ENCODE results near the gene ETFDH. TPM values are rescaled to one million over a fixed set of nuclear protein-coding genes. Genes with fewer than 3 reads are reported as not detected.

Gene ETFDH
- total and polyA plus RNA-seq, 2 experiments from 2014 or later: 15.6 to 21.7 TPM

DNA sequence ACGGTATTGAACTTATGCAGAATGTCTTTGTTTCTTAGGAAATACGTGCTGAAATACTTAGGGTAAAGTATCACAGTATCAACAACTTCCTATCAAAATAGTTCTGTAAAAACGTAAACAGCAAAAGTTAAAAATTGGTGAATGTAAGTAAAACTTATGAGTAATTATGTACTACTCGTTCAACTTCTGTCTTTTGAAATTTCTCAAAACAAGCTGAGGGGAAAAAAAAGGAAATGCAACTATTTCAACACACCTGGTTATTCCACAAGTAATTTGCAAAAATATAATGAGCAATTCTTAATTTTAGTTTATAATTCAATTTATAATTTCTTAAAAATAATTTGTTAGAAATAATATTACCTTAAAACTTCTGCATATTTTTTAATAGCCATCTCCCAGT is 42.8 kb downstream of the ETFDH start:
- no peak for DNase-seq (ENCODE audit: low read depth in 1 of 2, low spot score in 1 of 2)
- no peaks in the 10 kb centered on the region for H3K27me3 ChIP-seq
- TF ChIP-seq, protein P1, sequence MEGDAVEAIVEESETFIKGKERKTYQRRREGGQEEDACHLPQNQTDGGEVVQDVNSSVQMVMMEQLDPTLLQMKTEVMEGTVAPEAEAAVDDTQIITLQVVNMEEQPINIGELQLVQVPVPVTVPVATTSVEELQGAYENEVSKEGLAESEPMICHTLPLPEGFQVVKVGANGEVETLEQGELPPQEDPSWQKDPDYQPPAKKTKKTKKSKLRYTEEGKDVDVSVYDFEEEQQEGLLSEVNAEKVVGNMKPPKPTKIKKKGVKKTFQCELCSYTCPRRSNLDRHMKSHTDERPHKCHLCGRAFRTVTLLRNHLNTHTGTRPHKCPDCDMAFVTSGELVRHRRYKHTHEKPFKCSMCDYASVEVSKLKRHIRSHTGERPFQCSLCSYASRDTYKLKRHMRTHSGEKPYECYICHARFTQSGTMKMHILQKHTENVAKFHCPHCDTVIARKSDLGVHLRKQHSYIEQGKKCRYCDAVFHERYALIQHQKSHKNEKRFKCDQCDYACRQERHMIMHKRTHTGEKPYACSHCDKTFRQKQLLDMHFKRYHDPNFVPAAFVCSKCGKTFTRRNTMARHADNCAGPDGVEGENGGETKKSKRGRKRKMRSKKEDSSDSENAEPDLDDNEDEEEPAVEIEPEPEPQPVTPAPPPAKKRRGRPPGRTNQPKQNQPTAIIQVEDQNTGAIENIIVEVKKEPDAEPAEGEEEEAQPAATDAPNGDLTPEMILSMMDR (IDR thresholded peaks at IDR 0.05; ENCODE audit: low read depth, low read length): no peak
- no peak overlapping the region for H3K4me3 ChIP-seq
- H3K36me3 ChIP-seq: peaks cover 78% of the 10 kb centered on the region
- no peaks in the 10 kb centered on the region for H3K4me1 ChIP-seq (ENCODE audit: low read depth)
- no peak overlapping the region for H3K27ac ChIP-seq
- H3K9me3 ChIP-seq (ENCODE audit: low read depth): no peaks in the 10 kb centered on the region

DNA sequence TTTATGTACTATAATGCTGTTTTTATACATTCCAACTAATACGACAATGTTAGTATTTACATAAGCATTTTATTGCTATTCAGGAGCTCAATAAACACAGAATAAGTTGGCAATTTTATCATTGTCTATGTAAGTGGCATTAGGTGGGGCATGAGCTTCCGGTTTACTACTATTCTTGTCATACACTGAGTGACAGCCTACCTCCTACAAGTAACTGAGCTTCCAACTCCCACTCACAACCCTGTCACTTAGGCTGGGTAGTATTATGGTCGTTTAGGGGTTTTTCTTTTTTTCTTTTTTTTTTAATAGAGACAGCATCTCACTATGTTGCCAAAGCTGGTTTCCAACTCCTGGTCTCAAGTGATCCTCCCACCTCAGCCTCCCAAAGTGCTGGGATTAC is 43.7 kb downstream of the ETFDH start:
- no peak overlapping the region for H3K4me3 ChIP-seq
- no peak overlapping the region for H3K27ac ChIP-seq
- DNase-seq (ENCODE audit: low read depth in 1 of 2, low spot score in 1 of 2): no peak
- no peaks in the 10 kb centered on the region for H3K27me3 ChIP-seq
- peaks cover 75% of the 10 kb centered on the region for H3K36me3 ChIP-seq
- no peaks in the 10 kb centered on the region for H3K4me1 ChIP-seq (ENCODE audit: low read depth)
- TF ChIP-seq, protein P1 (IDR thresholded peaks at IDR 0.05; ENCODE audit: low read depth, low read length): no peak
- no peaks in the 10 kb centered on the region for H3K9me3 ChIP-seq (ENCODE audit: low read depth)

DNA sequence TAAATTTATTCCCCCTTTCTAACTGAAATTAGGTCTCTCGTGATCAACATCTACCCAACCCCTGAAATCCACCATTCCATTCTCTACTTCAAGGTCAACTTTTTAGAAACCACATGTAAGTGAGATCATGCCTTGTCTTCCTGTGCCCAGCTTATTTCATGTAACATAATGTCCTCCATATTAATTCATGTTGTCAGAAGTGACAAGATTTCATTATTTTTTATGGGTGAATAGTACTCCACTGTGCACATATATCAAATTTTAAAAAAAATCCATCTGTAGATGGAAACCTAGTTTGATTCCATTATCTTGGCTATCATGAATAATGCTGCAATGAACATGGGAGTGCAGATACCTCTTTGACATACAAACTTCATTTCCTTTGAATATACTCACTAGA is 49.6 kb downstream of the ETFDH start:
- Histone ChIP-seq H3K9me3 (ENCODE audit: low read depth) (no peaks in the 10 kb centered on the region), H3K36me3 (peaks cover 28% of the 10 kb centered on the region), H3K27ac (no peak overlapping the region), H3K27me3 (no peaks in the 10 kb centered on the region), H3K4me3 (no peak overlapping the region), H3K4me1 (ENCODE audit: low read depth) (peaks cover 5% of the 10 kb centered on the region)
- DNase-seq (ENCODE audit: low read depth in 1 of 2, low spot score in 1 of 2): no peak
- TF ChIP-seq, protein P1 (IDR thresholded peaks at IDR 0.05; ENCODE audit: low read depth, low read length): no peak

DNA sequence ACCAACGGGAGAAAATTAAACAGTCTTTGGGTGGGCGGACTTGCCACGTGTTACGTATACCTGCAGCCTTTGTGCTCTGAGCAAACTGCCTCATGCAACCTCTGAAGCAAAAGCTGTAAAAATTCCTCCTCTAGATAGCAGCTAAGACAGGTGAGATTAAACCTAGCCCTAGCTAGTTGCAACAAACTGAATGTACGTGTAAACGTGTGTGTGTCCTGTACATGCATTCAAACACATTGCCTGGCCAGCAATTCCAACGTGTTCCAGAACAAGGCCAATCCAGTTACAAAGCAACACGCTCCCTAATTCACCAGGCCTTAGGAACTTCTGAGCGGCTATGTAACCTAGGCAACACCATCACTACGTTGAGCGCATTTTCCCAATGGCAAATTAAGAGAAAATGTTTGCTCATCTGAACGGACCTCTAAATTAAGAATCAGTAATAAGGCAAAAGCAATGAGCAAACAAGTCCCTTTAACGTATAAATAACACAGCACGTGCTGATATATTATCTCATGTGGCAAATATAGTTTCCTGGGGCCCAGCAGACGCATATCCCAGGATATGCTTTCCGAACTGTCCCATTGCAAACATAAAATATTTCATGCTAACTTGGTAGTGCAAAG is 50.3 kb downstream of the ETFDH start:
- Histone ChIP-seq H3K36me3 (peaks cover 27% of the 10 kb centered on the region), H3K27me3 (no peaks in the 10 kb centered on the region), H3K4me1 (ENCODE audit: low read depth) (peaks cover 5% of the 10 kb centered on the region), H3K9me3 (ENCODE audit: low read depth) (no peaks in the 10 kb centered on the region), H3K27ac (peak overlapping the region; percentile 93), H3K4me3 (peak overlapping the region; percentile 89)
- TF ChIP-seq, protein P1 (IDR thresholded peaks at IDR 0.05; ENCODE audit: low read depth, low read length): no peak
- peak; percentile 38 to 54 for DNase-seq (ENCODE audit: low read depth in 1 of 2, low spot score in 1 of 2)

DNA sequence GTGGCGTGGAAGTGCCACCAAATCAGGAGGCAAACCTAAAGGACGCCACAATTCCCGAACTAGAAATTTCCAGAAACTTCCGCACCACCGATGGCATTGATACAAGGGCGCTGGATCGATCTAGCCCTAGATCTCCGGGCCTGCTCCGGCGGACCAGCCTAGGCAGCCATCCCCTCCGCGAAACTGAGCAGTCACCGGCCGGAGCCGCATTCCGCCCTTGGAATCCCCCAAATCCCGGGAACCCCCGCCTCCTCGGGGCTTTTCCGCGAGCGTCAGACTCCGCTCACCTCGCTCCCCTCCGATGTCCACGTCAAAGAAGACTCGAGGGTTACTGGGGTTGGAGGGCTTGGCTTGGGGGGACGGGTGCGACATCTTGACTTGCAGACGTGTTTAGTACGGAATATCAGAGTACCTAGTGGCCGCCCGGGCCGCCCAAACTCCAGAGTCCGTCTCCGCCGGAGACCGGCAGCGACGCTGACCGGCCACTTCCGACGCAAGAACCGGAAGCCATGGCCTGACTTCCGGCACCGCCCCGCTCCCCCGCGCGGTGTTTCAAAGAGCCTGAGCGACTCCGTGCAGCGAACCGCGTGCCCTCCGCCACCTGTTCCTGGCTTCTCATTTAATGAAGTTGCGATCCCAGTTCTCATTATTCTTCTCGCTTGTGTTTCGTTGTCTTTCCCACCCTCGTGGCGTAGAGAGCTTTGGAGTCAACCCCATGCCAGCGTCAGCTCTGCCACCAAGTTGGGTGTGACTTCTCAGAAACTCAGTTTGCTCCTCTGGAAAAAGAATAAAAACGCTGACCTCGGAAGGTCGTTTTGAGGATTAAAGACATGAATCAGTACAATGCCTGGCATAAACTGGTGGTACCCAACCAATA is 51.1 kb downstream of the ETFDH start, which contains the start of gene PPID:
PPID (minus strand) TSS at position 480 of the 877 bp plus-strand sequence; CDS start at position 372, 108 bp downstream.
- H3K4me1 ChIP-seq (ENCODE audit: low read depth): peaks cover 5% of the 10 kb centered on the region
- peak within 1 kb of the TSS; percentile 93 for H3K27ac ChIP-seq
- TF ChIP-seq, protein P1 (IDR thresholded peaks at IDR 0.05; ENCODE audit: low read depth, low read length): peak; percentile 3
- peak within 1 kb of the TSS; percentile 89 for H3K4me3 ChIP-seq
- H3K9me3 ChIP-seq (ENCODE audit: low read depth): no peaks in the 10 kb centered on the region
- peak; percentile 78 to 87 for DNase-seq (ENCODE audit: low read depth in 1 of 2, low spot score in 1 of 2)
- no peaks in the 10 kb centered on the region for H3K27me3 ChIP-seq
- H3K36me3 ChIP-seq: peaks cover 21% of the 10 kb centered on the region
